Prostate gland (tissue), 2 donors: Measurements from ENCODE around the gene RBM15. TPM values are rescaled to one million over a fixed set of nuclear protein-coding genes. Genes with fewer than 3 reads are reported as not detected.

Experiments used
- DNase-seq: peaks from one replicate; pipeline ENCODE4 v3.0.0-alpha.2; 2019; ENCODE audit warnings: low spot score
- H3K27ac ChIP-seq, 2 donors: fragments of 200-600 bp; sonication (generic); 2 replicates each; pipeline ENCODE4 v1.5.1; 2017 to 2019
- H3K27me3 ChIP-seq: fragments of 200-600 bp; sonication (generic); replicated peaks from 2 replicates; pipeline ENCODE4 v1.5.1; 2019; ENCODE audit not compliant: insufficient read depth
- H3K36me3 ChIP-seq, 2 donors: fragments of 200-600 bp; sonication (generic); 1 replicate in 1 of 2; 2 replicates in 1 of 2; pipeline versions ENCODE4 v1.5.1 to v1.8.1; 2017 to 2019
- H3K4me1 ChIP-seq: fragments of 200-600 bp; sonication (generic); replicated peaks from 2 replicates; pipeline ENCODE4 v1.5.1; 2019
- H3K4me3 ChIP-seq, 2 donors: fragments of 200-600 bp; sonication (generic); 2 replicates each; pipeline ENCODE4 v1.5.1; 2017 to 2019
- H3K9me3 ChIP-seq: fragments of 200-600 bp; sonication (generic); 2 replicates; pipeline ENCODE4 v1.5.1; 2017
- CTCF ChIP-seq, 4 experiments: fragments of 200-600 bp in 2 of 4; fragments of 450-650 bp in 2 of 4; sonication (generic) in 2 of 4; IDR thresholded peaks; 1 replicate in 3 of 4; 2 replicates in 1 of 4; pipeline ENCODE4 v1.5.1; 2016 to 2019; ENCODE audit warnings: antibody characterized with exemption in 4 of 4, mild to moderate bottlenecking in 2 of 4, moderate library complexity in 2 of 4
- POLR2A ChIP-seq: fragments of 450-650 bp; IDR thresholded peaks from one replicate; pipeline ENCODE4 v1.6.1; 2016; ENCODE audit warnings: antibody characterized with exemption, mild to moderate bottlenecking
- POLR2AphosphoS5 ChIP-seq: sonication (generic); formaldehyde crosslinking; IDR thresholded peaks from one replicate; pipeline ENCODE4 v1.6.1; 2017; ENCODE audit warnings: antibody characterized with exemption
- WGBS: methylation state at CpG from one replicate; pipeline ENCODE4 v1.1.5; 2018; 5-methylcytosine and 5-hydroxymethylcytosine counted together
- intact Hi-C: fragments of 100-400 bp; cut with DNase I; formaldehyde crosslinking; loops from one replicate; pipeline ENCODE4 v1.14.2; 2022
- total RNA-seq, 2 donors: library from RNA; depleted of rRNA; stranded (reverse); fragments of >200 nt; gene quantifications; one replicate each; pipeline ENCODE4 v1.1.0, GENCODE V29; 2016

RBM15 gene
- total RNA-seq, 2 donors from 2014 or later, result 18.7 to 42.6 TPM

GRCh38 chr1:110347182-110347893 lies 8.2 kb downstream of the RBM15 start:
- no peak overlapping the region for H3K27ac ChIP-seq
- H3K9me3 ChIP-seq, result no peaks in the 10 kb centered on the region
- 71% methylated on average over 14 of the region's 14 CpGs for WGBS
- intact Hi-C loops, result no loop called here
- H3K27me3 ChIP-seq, result no peaks in the 10 kb centered on the region
- H3K4me1 ChIP-seq, result peaks cover 7% of the 10 kb centered on the region
- TF ChIP-seq POLR2A (no peak), CTCF (IDR thresholded peaks at IDR 0.05) (no peak), POLR2AphosphoS5 (no peak)
- DNase-seq, result no peak
- H3K4me3 ChIP-seq, result no peak overlapping the region
- H3K36me3 ChIP-seq, result no peaks in the 10 kb centered on the region

- intact Hi-C loops, result no loop called here
- Histone ChIP-seq H3K9me3 (no peaks in the 10 kb centered on the region), H3K36me3 (no peaks in the 10 kb centered on the region), H3K27ac (no peak overlapping the region), H3K4me1 (peaks cover 6% of the 10 kb centered on the region), H3K27me3 (no peaks in the 10 kb centered on the region), H3K4me3 (no peak overlapping the region)
- 36% methylated on average over 2 of the region's 2 CpGs for WGBS
- no peak for TF ChIP-seq CTCF (IDR thresholded peaks at IDR 0.05)
- TF ChIP-seq POLR2AphosphoS5, result no peak
- TF ChIP-seq POLR2A, result no peak
- DNase-seq, result no peak
Observed at GRCh38 chr1:110348050-110348449, 8.9 kb downstream of the RBM15 start.

- Histone ChIP-seq H3K36me3 (no peaks in the 10 kb centered on the region), H3K27me3 (no peaks in the 10 kb centered on the region), H3K4me1 (peaks cover 6% of the 10 kb centered on the region), H3K4me3 (no peak overlapping the region), H3K9me3 (no peaks in the 10 kb centered on the region), H3K27ac (no peak overlapping the region)
- TF ChIP-seq POLR2A (no peak), POLR2AphosphoS5 (no peak), CTCF (IDR thresholded peaks at IDR 0.05) (no peak)
- intact Hi-C loops, result no loop called here
- DNase-seq, result no peak
Observed at GRCh38 chr1:110348771-110349170, 9.6 kb downstream of the RBM15 start.

- H3K36me3 ChIP-seq, result no peaks in the 10 kb centered on the region
- H3K4me3 ChIP-seq, result no peak overlapping the region
- TF ChIP-seq POLR2AphosphoS5 (no peak), POLR2A (no peak), CTCF (IDR thresholded peaks at IDR 0.05) (no peak)
- intact Hi-C loops, result no loop called here
- DNase-seq, result no peak
- H3K27ac ChIP-seq, result no peak overlapping the region
- 92% methylated on average over 2 of the region's 2 CpGs for WGBS
- peaks cover 6% of the 10 kb centered on the region for H3K4me1 ChIP-seq
- H3K27me3 ChIP-seq, result no peaks in the 10 kb centered on the region
- no peaks in the 10 kb centered on the region for H3K9me3 ChIP-seq
Observed at GRCh38 chr1:110350360-110350759, 11.2 kb downstream of the RBM15 start.

- intact Hi-C loops, result no loop called here
- no peak overlapping the region for H3K4me3 ChIP-seq
- H3K9me3 ChIP-seq, result no peaks in the 10 kb centered on the region
- TF ChIP-seq POLR2AphosphoS5 (no peak), CTCF (IDR thresholded peaks at IDR 0.05) (no peak), POLR2A (no peak)
- H3K27me3 ChIP-seq, result no peaks in the 10 kb centered on the region
- H3K36me3 ChIP-seq, result no peaks in the 10 kb centered on the region
- WGBS, result 60% methylated on average over 1 of the region's 1 CpG
- DNase-seq, result no peak
- no peak overlapping the region for H3K27ac ChIP-seq
- H3K4me1 ChIP-seq, result no peaks in the 10 kb centered on the region
Observed at GRCh38 chr1:110355321-110355720, 16.1 kb downstream of the RBM15 start.
